Ramos (cell line): ENCODE measurements around the gene FBXL14.

ENCODE experiments used
- in situ Hi-C: fragments of 300-500 bp; cut with MboI; formaldehyde crosslinking; loops from one replicate; pipeline ENCODE4 v1.14.3; 2022; ENCODE audit warnings: low sequenced_read_pairs; ENCODE audit not compliant: unreplicated experiment

FBXL14 gene

DNA sequence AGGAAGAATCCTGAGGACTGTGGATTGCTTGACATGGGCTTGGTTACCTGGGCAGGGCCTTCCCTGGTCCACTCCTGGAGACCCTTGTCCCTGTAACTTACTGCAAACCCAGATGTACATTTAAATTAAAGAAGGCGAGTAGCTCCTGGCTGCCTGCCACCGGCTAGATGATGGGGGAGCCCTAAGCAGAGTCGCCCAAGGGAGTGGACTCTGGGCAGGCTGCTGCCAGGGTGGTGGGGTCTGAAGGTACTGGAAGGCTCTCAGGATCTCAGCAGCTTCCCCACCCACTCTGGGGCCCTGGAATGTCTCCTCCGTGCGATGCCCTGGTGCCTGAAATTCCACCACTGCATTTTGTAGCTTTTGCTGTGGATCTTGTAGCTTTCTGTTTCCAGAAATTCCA, 74.7 kb downstream of the FBXL14 start:
- in situ Hi-C loops, result loop anchor here (5.0 kb wide), 1 partner anchor 68 kb away; no protein-coding TSS in a partner anchor

DNA sequence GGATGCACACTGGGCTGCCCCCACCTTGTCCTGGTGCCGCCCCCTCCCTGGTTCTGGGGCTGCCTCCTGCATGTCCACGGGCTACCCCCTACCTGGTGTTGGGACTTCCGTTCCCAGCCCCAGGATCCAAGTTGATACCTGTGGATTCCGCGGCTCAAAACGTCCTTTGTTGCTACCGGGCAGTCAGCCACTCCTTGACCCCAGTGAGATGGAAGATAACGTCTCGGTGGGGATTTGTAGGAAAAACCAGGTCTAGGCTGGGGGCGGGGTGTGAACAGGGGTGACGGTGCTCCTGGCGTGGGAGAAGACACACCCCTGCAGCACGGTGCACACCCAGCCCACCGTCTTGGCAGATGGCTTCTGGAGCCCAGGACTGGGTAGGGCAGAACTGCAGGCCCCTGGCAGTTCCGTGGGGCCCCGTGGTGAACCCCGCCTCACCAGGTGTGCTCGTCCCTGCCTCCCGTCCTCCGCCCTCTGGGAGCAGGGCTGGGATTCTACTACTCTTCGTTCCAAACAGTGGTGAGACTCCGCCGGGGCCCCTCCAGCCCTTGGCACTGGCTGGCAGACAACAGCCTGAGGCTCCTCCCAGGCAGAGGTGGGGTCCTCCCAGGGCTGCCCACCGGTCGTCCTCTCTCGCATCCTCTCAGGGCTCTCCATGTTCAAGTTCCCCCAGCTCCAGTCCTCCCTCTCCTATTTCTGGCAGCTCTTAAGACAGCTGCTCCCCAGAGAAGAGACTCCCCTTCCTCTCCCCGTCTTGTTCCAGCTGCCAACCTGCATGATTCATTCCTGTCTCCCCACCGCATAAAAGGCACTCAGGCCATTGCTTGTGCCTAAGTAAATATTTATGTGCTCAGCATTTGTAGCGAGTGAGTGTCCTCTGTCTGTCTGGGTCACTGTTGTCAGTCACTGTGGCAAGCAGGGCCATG, 75.5 kb downstream of the FBXL14 start:
- in situ Hi-C loops, result loop anchor here (5.0 kb wide), 1 partner anchor 68 kb away; no protein-coding TSS in a partner anchor

DNA sequence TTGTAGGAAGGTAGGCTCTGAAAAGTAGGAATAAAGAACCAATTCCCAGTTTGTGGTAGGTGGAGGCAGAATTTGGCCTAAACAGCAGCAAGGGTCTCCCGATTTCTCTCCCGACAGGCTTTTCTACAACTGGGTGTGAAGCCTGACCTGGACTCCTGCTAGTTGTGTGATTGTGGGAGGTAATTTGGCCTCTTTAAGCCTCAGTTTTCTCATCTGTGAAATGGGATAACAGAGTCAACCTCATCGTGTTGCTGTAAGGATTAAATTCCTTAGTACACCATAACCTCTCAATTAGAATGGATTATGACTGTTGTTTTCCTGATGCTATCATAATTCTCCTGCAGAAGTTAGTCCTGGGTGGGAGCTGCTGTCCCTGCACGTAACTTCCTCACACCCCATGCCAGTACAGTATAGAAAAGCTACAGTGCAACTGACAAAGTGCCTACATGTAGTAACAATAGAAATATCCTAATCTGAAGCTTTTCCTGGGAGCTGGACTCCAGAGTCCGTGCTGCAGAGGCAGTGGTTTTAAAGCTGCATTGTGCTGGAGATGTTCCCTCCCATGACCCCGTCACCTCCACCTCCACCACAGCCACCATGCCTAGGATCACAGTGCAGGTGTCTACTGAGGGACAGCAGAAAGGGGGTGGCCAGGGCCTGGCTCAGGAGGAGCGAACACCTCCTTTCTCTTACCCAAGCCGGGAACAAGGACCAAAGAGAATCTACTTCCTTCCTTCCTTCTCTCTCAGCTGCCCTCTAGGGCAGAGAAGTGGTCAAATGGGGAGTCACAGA, 76.5 kb downstream of the FBXL14 start:
- in situ Hi-C loops, result loop anchor here (5.0 kb wide), 1 partner anchor 69 kb away; no protein-coding TSS in a partner anchor

DNA sequence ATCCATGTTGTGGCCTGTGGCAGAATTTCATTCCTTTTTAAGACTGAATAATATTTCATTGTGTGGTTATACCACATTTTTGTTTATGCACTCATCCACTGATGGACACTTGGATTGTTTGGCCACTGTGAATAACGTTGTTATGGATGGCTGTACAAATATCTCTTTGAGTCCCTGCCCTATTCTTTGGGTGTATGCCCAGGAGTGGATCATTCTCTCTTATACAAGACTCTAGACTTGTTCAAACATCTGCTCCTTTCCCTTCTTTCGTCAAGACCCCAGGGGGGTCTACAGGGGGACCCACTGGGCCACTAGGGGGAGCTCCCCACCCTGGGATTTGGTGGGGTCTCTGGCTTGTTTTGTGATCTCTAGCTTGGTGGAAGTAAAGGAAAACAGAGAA, 77.4 kb downstream of the FBXL14 start:
- in situ Hi-C loops, result loop anchor here (5.0 kb wide), 1 partner anchor 70 kb away; no protein-coding TSS in a partner anchor
